Bone marrow (tissue), 2 donors: ENCODE data around the gene TBCA.

Source experiments
- DNase-seq, 2 donors: peaks; one replicate each; lab custom pipeline; 2025; lab: John Stamatoyannopoulos, UW

The TBCA gene

GRCh38 chr5:77642738-77643653, 133.1 kb downstream of the TBCA start:
- DNase-seq: no peak

- no peak for DNase-seq
These were observed 134.0 kb downstream of the TBCA start for GRCh38 chr5:77641963-77642737.

- no peak for DNase-seq
These were observed 134.7 kb downstream of the TBCA start for GRCh38 chr5:77641397-77641943.
